Left ventricle myocardium inferior (tissue), 1 donor: ENCODE data around the gene PLEKHG3. TPM values are rescaled to one million over a fixed set of nuclear protein-coding genes. Genes with fewer than 3 reads are reported as not detected.
"Not testable (repeated sequence)": the region's sequence is repeated elsewhere in the genome, so short reads cannot be mapped to it uniquely, and the experiment has no call there.

Experiments used
- DNase-seq: peaks from one replicate; pipeline ENCODE4 v3.0.0-alpha.2; 2020
- H3K27ac ChIP-seq: fragments of 200-600 bp; replicated peaks from 2 replicates; pipeline ENCODE4 v1.8.0; 2021
- H3K27me3 ChIP-seq: fragments of 200-600 bp; 2 replicates; pipeline ENCODE4 v1.8.0; 2021; ENCODE audit warnings: low read depth
- H3K36me3 ChIP-seq: fragments of 200-600 bp; 2 replicates; pipeline ENCODE4 v1.8.0; 2021
- H3K4me1 ChIP-seq: fragments of 200-600 bp; 2 replicates; pipeline ENCODE4 v1.8.0; 2021
- H3K4me3 ChIP-seq: fragments of 200-600 bp; 2 replicates; pipeline ENCODE4 v1.8.0; 2021; ENCODE audit warnings: mild to moderate bottlenecking, moderate library complexity
- H3K9me3 ChIP-seq: fragments of 200-600 bp; replicated peaks from 2 replicates; pipeline ENCODE4 v1.8.0; 2021
- CTCF ChIP-seq: fragments of 200-600 bp; IDR thresholded peaks from 2 replicates; pipeline ENCODE4 v1.8.0; 2021; ENCODE audit warnings: antibody characterized with exemption, mild to moderate bottlenecking, borderline replicate concordance
- intact Hi-C: fragments of 100-400 bp; cut with micrococcal nuclease; formaldehyde crosslinking; loops from one replicate; pipeline ENCODE4 v1.11.0; 2022
- long read RNA-seq: library from polyadenylated mRNA; unstranded; transcript quantifications from one replicate; pipeline ENCODE4 v2.0.0, GENCODE V29; 2021
- total RNA-seq: library from RNA; stranded (reverse); fragmentation: NEBNext Ultra II Directional; extraction: Animal tissue kit (Norgen Biotek cat#: 25700); gene quantifications from one replicate; pipeline ENCODE4 v1.2.1, GENCODE V29; 2021
- donor health status: DM: no; HTN: yes; CAD: no; lungs with severe emphysema.

Gene PLEKHG3
- 16.5 TPM for total RNA-seq
- long read RNA-seq, partial matches to known transcripts: 7 of 15 reads
- long read RNA-seq, other reads (novel, unspliced or antisense): 7 of 15 reads

- Histone ChIP-seq H3K27ac (peak within 1 kb of the TSS; percentile 91), H3K9me3 (no peaks in the 10 kb centered on the region), H3K4me3 (peak within 1 kb of the TSS; percentile 81), H3K27me3 (peaks cover 23% of the 10 kb centered on the region), H3K36me3 (no peaks in the 10 kb centered on the region), H3K4me1 (peaks cover 63% of the 10 kb centered on the region)
- intact Hi-C loops: no loop called here
- DNase-seq: peak; percentile 85
- peak; percentile 17 for TF ChIP-seq CTCF
Measured at GRCh38 chr14:64704143-64704742, at the start of gene PLEKHG3. TSS of gene PLEKHG3 (plus strand) at chr14:64704424. CDS start at chr14:64727632, 23,208 bp downstream.

GRCh38 chr14:64654901-64655300 is 49.3 kb upstream of the PLEKHG3 start:
- no peak overlapping the region for H3K4me3 ChIP-seq
- H3K4me1 ChIP-seq: peaks cover 14% of the 10 kb centered on the region
- H3K27ac ChIP-seq: no peak overlapping the region
- TF ChIP-seq CTCF: no peak
- H3K36me3 ChIP-seq: no peaks in the 10 kb centered on the region
- DNase-seq: no peak
- intact Hi-C loops: no loop called here
- H3K9me3 ChIP-seq: no peaks in the 10 kb centered on the region
- no peaks in the 10 kb centered on the region for H3K27me3 ChIP-seq

- no peak overlapping the region for H3K27ac ChIP-seq
- H3K4me1 ChIP-seq: peaks cover 14% of the 10 kb centered on the region
- H3K4me3 ChIP-seq: no peak overlapping the region
- DNase-seq: no peak
- intact Hi-C loops: no loop called here
- H3K27me3 ChIP-seq: no peaks in the 10 kb centered on the region
- no peak for TF ChIP-seq CTCF
- H3K36me3 ChIP-seq: no peaks in the 10 kb centered on the region
- no peaks in the 10 kb centered on the region for H3K9me3 ChIP-seq
Measured at GRCh38 chr14:64656986-64657385, 47.2 kb upstream of the PLEKHG3 start.

- Histone ChIP-seq H3K9me3 (no peaks in the 10 kb centered on the region), H3K4me1 (peaks cover 14% of the 10 kb centered on the region), H3K27ac (no peak overlapping the region), H3K4me3 (no peak overlapping the region), H3K36me3 (no peaks in the 10 kb centered on the region), H3K27me3 (no peaks in the 10 kb centered on the region)
- intact Hi-C loops: no loop called here
- TF ChIP-seq CTCF: no peak
- DNase-seq: no peak
Measured at GRCh38 chr14:64658201-64658600, 46.0 kb upstream of the PLEKHG3 start.

- H3K9me3 ChIP-seq, H3K4me3 ChIP-seq, DNase-seq, H3K27ac ChIP-seq, H3K27me3 ChIP-seq, intact Hi-C loops, H3K36me3 ChIP-seq: not testable (repeated sequence)
- H3K4me1 ChIP-seq: peaks cover 14% of the 10 kb centered on the region
Measured at GRCh38 chr14:64658700-64659264, 45.4 kb upstream of the PLEKHG3 start.

- no peak for DNase-seq
- Histone ChIP-seq H3K36me3 (no peaks in the 10 kb centered on the region), H3K27ac (no peak overlapping the region), H3K27me3 (no peaks in the 10 kb centered on the region), H3K9me3 (no peaks in the 10 kb centered on the region), H3K4me1 (peaks cover 9% of the 10 kb centered on the region), H3K4me3 (no peak overlapping the region)
- TF ChIP-seq CTCF: no peak
- intact Hi-C loops: no loop called here
Measured at GRCh38 chr14:64659366-64659765, 44.9 kb upstream of the PLEKHG3 start.
